ENCODE measurements around the gene CCDC136. TPM values are rescaled to one million over a fixed set of nuclear protein-coding genes. Genes with fewer than 3 reads are reported as not detected.

Gene CCDC136
- total RNA-seq, 1 donor from 2014 or later, result 44.2 TPM

- Mint-ChIP-seq H3K4me3 (no peak overlapping the region), H3K4me1 (ENCODE audit: unreplicated experiment) (peaks cover 3% of the 10 kb centered on the region), H3K27me3 (peaks cover 8% of the 10 kb centered on the region), H3K9me3 (peaks cover 6% of the 10 kb centered on the region), H3K36me3 (peaks cover 20% of the 10 kb centered on the region), H3K27ac (no peak overlapping the region)
- no peak for DNase-seq (ENCODE audit: extremely low spot score, unreplicated experiment)
- no peak for TF ChIP-seq CTCF (conservative IDR thresholded peaks at IDR 0.05)
Measured at GRCh38 chr7:128794436-128794835, 2.7 kb downstream of the CCDC136 start.

- no peak overlapping the region for H3K27ac Mint-ChIP-seq
- H3K36me3 Mint-ChIP-seq, result peaks cover 20% of the 10 kb centered on the region
- H3K4me3 Mint-ChIP-seq, result peak overlapping the region; percentile 45
- peaks cover 3% of the 10 kb centered on the region for H3K4me1 Mint-ChIP-seq (ENCODE audit: unreplicated experiment)
- TF ChIP-seq CTCF (conservative IDR thresholded peaks at IDR 0.05), result no peak
- peaks cover 6% of the 10 kb centered on the region for H3K9me3 Mint-ChIP-seq
- H3K27me3 Mint-ChIP-seq, result peaks cover 3% of the 10 kb centered on the region
- no peak for DNase-seq (ENCODE audit: extremely low spot score, unreplicated experiment)
Measured at GRCh38 chr7:128795129-128795528, 3.4 kb downstream of the CCDC136 start.

- Mint-ChIP-seq H3K27ac (no peak overlapping the region), H3K4me1 (ENCODE audit: unreplicated experiment) (no peaks in the 10 kb centered on the region), H3K4me3 (no peak overlapping the region), H3K27me3 (no peaks in the 10 kb centered on the region), H3K9me3 (peaks cover 6% of the 10 kb centered on the region), H3K36me3 (peaks cover 23% of the 10 kb centered on the region)
- DNase-seq (ENCODE audit: extremely low spot score, unreplicated experiment), result no peak
- TF ChIP-seq CTCF (conservative IDR thresholded peaks at IDR 0.05), result no peak
Measured at GRCh38 chr7:128796327-128796726, 4.6 kb downstream of the CCDC136 start.

- DNase-seq (ENCODE audit: extremely low spot score, unreplicated experiment), result no peak
- no peaks in the 10 kb centered on the region for H3K27me3 Mint-ChIP-seq
- H3K9me3 Mint-ChIP-seq, result peaks cover 6% of the 10 kb centered on the region
- no peaks in the 10 kb centered on the region for H3K4me1 Mint-ChIP-seq (ENCODE audit: unreplicated experiment)
- no peak for TF ChIP-seq CTCF (conservative IDR thresholded peaks at IDR 0.05)
- H3K4me3 Mint-ChIP-seq, result no peak overlapping the region
- no peak overlapping the region for H3K27ac Mint-ChIP-seq
- peaks cover 24% of the 10 kb centered on the region for H3K36me3 Mint-ChIP-seq
Measured at GRCh38 chr7:128799451-128799850, 7.7 kb downstream of the CCDC136 start.

GRCh38 chr7:128800567-128800966 lies 8.8 kb downstream of the CCDC136 start:
- H3K36me3 Mint-ChIP-seq, result peaks cover 22% of the 10 kb centered on the region
- H3K4me1 Mint-ChIP-seq (ENCODE audit: unreplicated experiment), result no peaks in the 10 kb centered on the region
- H3K4me3 Mint-ChIP-seq, result no peak overlapping the region
- no peak overlapping the region for H3K27ac Mint-ChIP-seq
- H3K9me3 Mint-ChIP-seq, result peaks cover 6% of the 10 kb centered on the region
- TF ChIP-seq CTCF (conservative IDR thresholded peaks at IDR 0.05), result no peak
- H3K27me3 Mint-ChIP-seq, result no peaks in the 10 kb centered on the region
- no peak for DNase-seq (ENCODE audit: extremely low spot score, unreplicated experiment)

GRCh38 chr7:128801003-128801402 lies 9.2 kb downstream of the CCDC136 start:
- no peak for TF ChIP-seq CTCF (conservative IDR thresholded peaks at IDR 0.05)
- peaks cover 19% of the 10 kb centered on the region for H3K36me3 Mint-ChIP-seq
- H3K27me3 Mint-ChIP-seq, result no peaks in the 10 kb centered on the region
- DNase-seq (ENCODE audit: extremely low spot score, unreplicated experiment), result no peak
- H3K27ac Mint-ChIP-seq, result no peak overlapping the region
- no peaks in the 10 kb centered on the region for H3K4me1 Mint-ChIP-seq (ENCODE audit: unreplicated experiment)
- peaks cover 6% of the 10 kb centered on the region for H3K9me3 Mint-ChIP-seq
- H3K4me3 Mint-ChIP-seq, result no peak overlapping the region

Data from type B pancreatic cell (in vitro differentiated cells).